ENCODE measurements around the gene SLC10A7. TPM values are rescaled to one million over a fixed set of nuclear protein-coding genes. Genes with fewer than 3 reads are reported as not detected.

The SLC10A7 gene
- total and polyA plus RNA-seq, 4 donors: 3.7 to 18.7 (median 7.6) TPM

DNA sequence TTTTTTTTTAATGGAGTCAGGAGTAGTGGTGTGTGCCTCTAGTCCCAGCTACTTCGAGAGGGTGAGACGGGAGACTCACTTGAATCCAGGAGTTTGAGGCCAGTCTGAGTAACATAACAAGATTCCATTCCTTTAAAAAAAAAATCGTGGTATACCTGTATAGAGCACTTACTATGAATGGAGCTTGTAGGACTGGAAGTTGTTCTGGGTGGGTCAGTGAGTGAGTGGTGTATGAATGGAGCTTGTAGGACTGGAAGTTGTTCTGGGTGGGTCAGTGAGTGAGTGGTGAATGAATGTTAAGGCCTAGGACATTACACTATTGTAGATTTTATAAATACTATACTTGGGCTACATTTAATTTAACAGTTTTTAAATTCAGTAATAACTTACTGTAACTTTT lies 2.9 kb upstream of the SLC10A7 start:
- Histone ChIP-seq H3K27ac (ENCODE audit: low read depth in 1 of 2, low read length in 2 of 2) (no peak overlapping the region), H3K4me1 (ENCODE audit: control insufficient read depth in 4 of 4, insufficient read depth in 4 of 4, low read length in 3 of 4) (peaks cover 0 to 20% (median 9%) of the 10 kb centered on the region in 4 donors), H3K9ac (ENCODE audit: low read depth in 1 of 2, low read length in 2 of 2) (no peak overlapping the region), H3K4me3 (ENCODE audit: low read depth in 1 of 3, low read length in 3 of 3) (no peak overlapping the region), H3K36me3 (ENCODE audit: control insufficient read depth in 4 of 4, insufficient read depth in 3 of 4, low read depth in 1 of 4, low read length in 3 of 4) (no peaks in the 10 kb centered on the region), H3K9me3 (ENCODE audit: control insufficient read depth in 4 of 4, low read length in 3 of 4) (no peaks in the 10 kb centered on the region), H3K27me3 (ENCODE audit: control insufficient read depth in 4 of 4, insufficient read depth in 4 of 4, low read length in 3 of 4) (no peaks in the 10 kb centered on the region)
- TF ChIP-seq TAF1 (conservative IDR thresholded peaks at IDR 0.05) (no peak), EGR1 (IDR thresholded peaks at IDR 0.05; ENCODE audit: low read depth in 2 of 2) (no peak), RXRA (IDR thresholded peaks at IDR 0.05) (no peak), RAD21 (IDR thresholded peaks at IDR 0.05) (no peak), JUND (IDR thresholded peaks at IDR 0.05) (no peak), FOXA2 (IDR thresholded peaks at IDR 0.05) (no peak), SP1 (IDR thresholded peaks at IDR 0.05) (no peak), NR2F2 (IDR thresholded peaks at IDR 0.05) (no peak), HNF4A (conservative IDR thresholded peaks at IDR 0.05) (no peak), FOXA1 (IDR thresholded peaks at IDR 0.05) (no peak), GABPA (IDR thresholded peaks at IDR 0.05 in 1 of 2, conservative IDR thresholded peaks at IDR 0.05 in 1 of 2) (no peak), YY1 (IDR thresholded peaks at IDR 0.05) (no peak), HNF4G (IDR thresholded peaks at IDR 0.05) (no peak)
- TF ChIP-seq, protein P1, sequence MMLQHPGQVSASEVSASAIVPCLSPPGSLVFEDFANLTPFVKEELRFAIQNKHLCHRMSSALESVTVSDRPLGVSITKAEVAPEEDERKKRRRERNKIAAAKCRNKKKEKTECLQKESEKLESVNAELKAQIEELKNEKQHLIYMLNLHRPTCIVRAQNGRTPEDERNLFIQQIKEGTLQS (IDR thresholded peaks at IDR 0.05): no peak
- TF ChIP-seq, protein P2, sequence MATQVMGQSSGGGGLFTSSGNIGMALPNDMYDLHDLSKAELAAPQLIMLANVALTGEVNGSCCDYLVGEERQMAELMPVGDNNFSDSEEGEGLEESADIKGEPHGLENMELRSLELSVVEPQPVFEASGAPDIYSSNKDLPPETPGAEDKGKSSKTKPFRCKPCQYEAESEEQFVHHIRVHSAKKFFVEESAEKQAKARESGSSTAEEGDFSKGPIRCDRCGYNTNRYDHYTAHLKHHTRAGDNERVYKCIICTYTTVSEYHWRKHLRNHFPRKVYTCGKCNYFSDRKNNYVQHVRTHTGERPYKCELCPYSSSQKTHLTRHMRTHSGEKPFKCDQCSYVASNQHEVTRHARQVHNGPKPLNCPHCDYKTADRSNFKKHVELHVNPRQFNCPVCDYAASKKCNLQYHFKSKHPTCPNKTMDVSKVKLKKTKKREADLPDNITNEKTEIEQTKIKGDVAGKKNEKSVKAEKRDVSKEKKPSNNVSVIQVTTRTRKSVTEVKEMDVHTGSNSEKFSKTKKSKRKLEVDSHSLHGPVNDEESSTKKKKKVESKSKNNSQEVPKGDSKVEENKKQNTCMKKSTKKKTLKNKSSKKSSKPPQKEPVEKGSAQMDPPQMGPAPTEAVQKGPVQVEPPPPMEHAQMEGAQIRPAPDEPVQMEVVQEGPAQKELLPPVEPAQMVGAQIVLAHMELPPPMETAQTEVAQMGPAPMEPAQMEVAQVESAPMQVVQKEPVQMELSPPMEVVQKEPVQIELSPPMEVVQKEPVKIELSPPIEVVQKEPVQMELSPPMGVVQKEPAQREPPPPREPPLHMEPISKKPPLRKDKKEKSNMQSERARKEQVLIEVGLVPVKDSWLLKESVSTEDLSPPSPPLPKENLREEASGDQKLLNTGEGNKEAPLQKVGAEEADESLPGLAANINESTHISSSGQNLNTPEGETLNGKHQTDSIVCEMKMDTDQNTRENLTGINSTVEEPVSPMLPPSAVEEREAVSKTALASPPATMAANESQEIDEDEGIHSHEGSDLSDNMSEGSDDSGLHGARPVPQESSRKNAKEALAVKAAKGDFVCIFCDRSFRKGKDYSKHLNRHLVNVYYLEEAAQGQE (IDR thresholded peaks at IDR 0.05): no peak
- TF ChIP-seq, protein P3, sequence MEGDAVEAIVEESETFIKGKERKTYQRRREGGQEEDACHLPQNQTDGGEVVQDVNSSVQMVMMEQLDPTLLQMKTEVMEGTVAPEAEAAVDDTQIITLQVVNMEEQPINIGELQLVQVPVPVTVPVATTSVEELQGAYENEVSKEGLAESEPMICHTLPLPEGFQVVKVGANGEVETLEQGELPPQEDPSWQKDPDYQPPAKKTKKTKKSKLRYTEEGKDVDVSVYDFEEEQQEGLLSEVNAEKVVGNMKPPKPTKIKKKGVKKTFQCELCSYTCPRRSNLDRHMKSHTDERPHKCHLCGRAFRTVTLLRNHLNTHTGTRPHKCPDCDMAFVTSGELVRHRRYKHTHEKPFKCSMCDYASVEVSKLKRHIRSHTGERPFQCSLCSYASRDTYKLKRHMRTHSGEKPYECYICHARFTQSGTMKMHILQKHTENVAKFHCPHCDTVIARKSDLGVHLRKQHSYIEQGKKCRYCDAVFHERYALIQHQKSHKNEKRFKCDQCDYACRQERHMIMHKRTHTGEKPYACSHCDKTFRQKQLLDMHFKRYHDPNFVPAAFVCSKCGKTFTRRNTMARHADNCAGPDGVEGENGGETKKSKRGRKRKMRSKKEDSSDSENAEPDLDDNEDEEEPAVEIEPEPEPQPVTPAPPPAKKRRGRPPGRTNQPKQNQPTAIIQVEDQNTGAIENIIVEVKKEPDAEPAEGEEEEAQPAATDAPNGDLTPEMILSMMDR (IDR thresholded peaks at IDR 0.05; ENCODE audit: low read depth, low read length, missing input control): no peak
- TF ChIP-seq, protein P4, sequence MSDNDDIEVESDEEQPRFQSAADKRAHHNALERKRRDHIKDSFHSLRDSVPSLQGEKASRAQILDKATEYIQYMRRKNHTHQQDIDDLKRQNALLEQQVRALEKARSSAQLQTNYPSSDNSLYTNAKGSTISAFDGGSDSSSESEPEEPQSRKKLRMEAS (IDR thresholded peaks at IDR 0.05): no peak
- TF ChIP-seq, protein P5, sequence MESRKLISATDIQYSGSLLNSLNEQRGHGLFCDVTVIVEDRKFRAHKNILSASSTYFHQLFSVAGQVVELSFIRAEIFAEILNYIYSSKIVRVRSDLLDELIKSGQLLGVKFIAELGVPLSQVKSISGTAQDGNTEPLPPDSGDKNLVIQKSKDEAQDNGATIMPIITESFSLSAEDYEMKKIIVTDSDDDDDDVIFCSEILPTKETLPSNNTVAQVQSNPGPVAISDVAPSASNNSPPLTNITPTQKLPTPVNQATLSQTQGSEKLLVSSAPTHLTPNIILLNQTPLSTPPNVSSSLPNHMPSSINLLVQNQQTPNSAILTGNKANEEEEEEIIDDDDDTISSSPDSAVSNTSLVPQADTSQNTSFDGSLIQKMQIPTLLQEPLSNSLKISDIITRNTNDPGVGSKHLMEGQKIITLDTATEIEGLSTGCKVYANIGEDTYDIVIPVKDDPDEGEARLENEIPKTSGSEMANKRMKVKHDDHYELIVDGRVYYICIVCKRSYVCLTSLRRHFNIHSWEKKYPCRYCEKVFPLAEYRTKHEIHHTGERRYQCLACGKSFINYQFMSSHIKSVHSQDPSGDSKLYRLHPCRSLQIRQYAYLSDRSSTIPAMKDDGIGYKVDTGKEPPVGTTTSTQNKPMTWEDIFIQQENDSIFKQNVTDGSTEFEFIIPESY (IDR thresholded peaks at IDR 0.05): no peak
- WGBS: 90% methylated on average over 3 of the region's 3 CpGs
- no peak for DNase-seq (ENCODE audit: low spot score)
